PC-9 (cell line): ENCODE measurements around the gene CCNL2.

Source experiments
- EZH2 ChIP-seq: fragments of 200-600 bp; sonication (generic); IDR thresholded peaks from 2 replicates; pipeline ENCODE4 v1.8.0; 2017; ENCODE audit warnings: antibody characterized with exemption, low read depth
- TF ChIP-seq, protein P1 (sequence below): fragments of 200-600 bp; sonication (generic); conservative IDR thresholded peaks from 2 replicates; pipeline ENCODE4 v1.6.1; 2017; ENCODE audit warnings: mixed run types, antibody characterized with exemption, mild to moderate bottlenecking, moderate library complexity

GRCh38 chr1:1381294-1381693, 17.8 kb downstream of the CCNL2 start:
- TF ChIP-seq, protein P1, sequence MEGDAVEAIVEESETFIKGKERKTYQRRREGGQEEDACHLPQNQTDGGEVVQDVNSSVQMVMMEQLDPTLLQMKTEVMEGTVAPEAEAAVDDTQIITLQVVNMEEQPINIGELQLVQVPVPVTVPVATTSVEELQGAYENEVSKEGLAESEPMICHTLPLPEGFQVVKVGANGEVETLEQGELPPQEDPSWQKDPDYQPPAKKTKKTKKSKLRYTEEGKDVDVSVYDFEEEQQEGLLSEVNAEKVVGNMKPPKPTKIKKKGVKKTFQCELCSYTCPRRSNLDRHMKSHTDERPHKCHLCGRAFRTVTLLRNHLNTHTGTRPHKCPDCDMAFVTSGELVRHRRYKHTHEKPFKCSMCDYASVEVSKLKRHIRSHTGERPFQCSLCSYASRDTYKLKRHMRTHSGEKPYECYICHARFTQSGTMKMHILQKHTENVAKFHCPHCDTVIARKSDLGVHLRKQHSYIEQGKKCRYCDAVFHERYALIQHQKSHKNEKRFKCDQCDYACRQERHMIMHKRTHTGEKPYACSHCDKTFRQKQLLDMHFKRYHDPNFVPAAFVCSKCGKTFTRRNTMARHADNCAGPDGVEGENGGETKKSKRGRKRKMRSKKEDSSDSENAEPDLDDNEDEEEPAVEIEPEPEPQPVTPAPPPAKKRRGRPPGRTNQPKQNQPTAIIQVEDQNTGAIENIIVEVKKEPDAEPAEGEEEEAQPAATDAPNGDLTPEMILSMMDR = no peak
- no peak for TF ChIP-seq EZH2
